BLaER1 treated with 17β-estradiol and CSF1 and Interleukin-3, amounts not matched to agents 10 nM and 100 nM (cell line): ENCODE data around the gene ILDR2.

Experiments used
- H3K27ac ChIP-seq, 11 experiments: shearing (Covaris generic); formaldehyde crosslinking; 2 replicates each; pipeline ENCODE4 v1.8.1; 2022
- H3K27me3 ChIP-seq, 11 experiments: shearing (Covaris generic); formaldehyde crosslinking; 2 replicates each; pipeline ENCODE4 v1.8.1; 2022
- H3K36me3 ChIP-seq, 11 experiments: shearing (Covaris generic); formaldehyde crosslinking; 2 replicates each; pipeline ENCODE4 v1.8.1; 2022
- H3K4me1 ChIP-seq, 10 experiments: shearing (Covaris generic); formaldehyde crosslinking; 2 replicates each; pipeline ENCODE4 v1.8.1; 2022
- H3K4me2 ChIP-seq, 11 experiments: shearing (Covaris generic); formaldehyde crosslinking; 2 replicates each; pipeline ENCODE4 v1.8.1; 2022
- H3K4me3 ChIP-seq, 10 experiments: shearing (Covaris generic); formaldehyde crosslinking; 2 replicates each; pipeline ENCODE4 v1.8.1; 2022
- H3K9ac ChIP-seq, 11 experiments: shearing (Covaris generic); formaldehyde crosslinking; 2 replicates each; pipeline ENCODE4 v1.8.1; 2022
- H3K9me3 ChIP-seq, 11 experiments: shearing (Covaris generic); formaldehyde crosslinking; replicated peaks in 1 of 11; 2 replicates each; pipeline ENCODE4 v1.8.1; 2022
- H4K20me1 ChIP-seq, 11 experiments: shearing (Covaris generic); formaldehyde crosslinking; 2 replicates each; pipeline ENCODE4 v1.8.1; 2022
- Cebpa-rat ChIP-seq, 11 experiments: shearing (Covaris generic); IDR thresholded peaks; 2 replicates each; pipeline ENCODE4 v1.8.1; 2022

Gene ILDR2

DNA sequence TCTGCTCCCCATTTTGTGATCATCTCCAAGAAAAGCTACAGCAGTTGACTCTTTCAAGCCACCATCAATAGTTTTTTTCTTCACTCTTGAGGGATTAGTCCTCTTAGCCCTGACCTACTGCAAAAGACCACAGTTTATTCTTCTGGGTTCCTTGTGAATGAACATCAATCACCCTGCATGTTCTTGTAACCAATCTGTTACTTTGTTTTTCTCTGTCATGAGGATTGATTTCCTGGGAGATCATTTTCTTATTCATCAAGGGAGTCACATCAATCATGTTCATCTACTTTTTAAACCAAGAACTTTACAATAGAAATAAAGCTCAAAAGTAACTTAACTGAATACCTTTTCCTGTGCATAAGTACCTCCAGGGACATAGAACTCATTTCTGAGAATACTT lies 21.8 kb downstream of the ILDR2 start:
- Histone ChIP-seq H3K27ac (no peak overlapping the region), H3K4me3 (no peak overlapping the region), H3K4me1 (peaks cover 0 to 5% (median 0%) of the 10 kb centered on the region in 10 experiments; a peak in 2 of 20 replicates), H3K9me3 (peaks cover 0 to 5% (median 0%) of the 10 kb centered on the region in 11 experiments; a peak in 2 of 22 replicates), H3K36me3 (no peaks in the 10 kb centered on the region), H3K4me2 (no peak overlapping the region), H3K27me3 (no peaks in the 10 kb centered on the region), H4K20me1 (no peaks in the 10 kb centered on the region), H3K9ac (no peak overlapping the region)
- no peak for TF ChIP-seq Cebpa-rat (IDR thresholded peaks at IDR 0.05)

DNA sequence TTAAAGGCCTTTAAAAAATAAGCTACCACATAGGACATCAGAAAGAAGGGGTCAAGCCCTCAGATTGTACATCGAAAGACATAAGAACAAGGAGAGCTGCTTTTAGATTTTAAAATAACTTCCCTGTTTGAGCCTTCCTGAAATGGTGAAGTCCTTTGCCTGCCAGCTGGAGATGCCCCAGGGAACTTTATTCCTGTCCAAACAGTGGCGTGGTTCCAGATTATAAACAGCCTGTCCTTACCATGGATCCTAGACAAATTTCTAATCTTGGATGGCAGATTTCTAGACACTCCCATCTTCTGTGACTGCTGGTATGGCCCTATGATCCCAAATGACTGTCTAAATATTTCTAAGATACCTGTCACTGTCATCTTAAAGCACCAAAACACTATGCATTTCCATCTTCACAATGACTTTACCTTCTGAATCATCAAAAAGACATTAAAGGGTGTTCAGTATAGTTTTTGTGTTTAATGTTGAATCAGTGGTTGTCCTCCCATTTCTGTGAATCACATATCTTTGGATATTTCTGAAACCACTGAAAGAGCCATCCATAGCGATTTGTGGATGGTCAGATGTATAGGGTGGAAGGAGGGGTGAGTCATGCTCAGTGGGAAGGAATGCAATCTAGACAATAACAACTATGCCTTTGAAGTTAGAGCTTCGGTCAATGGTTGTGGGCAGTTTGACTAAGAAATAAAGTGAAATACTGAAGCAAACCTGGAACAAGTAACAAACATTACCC lies 23.2 kb downstream of the ILDR2 start:
- Histone ChIP-seq H3K36me3 (no peaks in the 10 kb centered on the region), H3K4me2 (0 out of 22 replicates have a peak overlapping the region, but pooled peaks of 2 of the 11 experiments have one; percentile 4 to 16), H4K20me1 (no peaks in the 10 kb centered on the region), H3K9me3 (no peaks in the 10 kb centered on the region), H3K4me3 (no peak overlapping the region), H3K4me1 (peaks cover 8 to 16% (median 12%) of the 10 kb centered on the region in 10 experiments; a peak in 18 of 20 replicates), H3K27me3 (peaks cover 0 to 12% (median 0%) of the 10 kb centered on the region in 11 experiments; a peak in 4 of 22 replicates), H3K27ac (no peak overlapping the region), H3K9ac (no peak overlapping the region)
- no peak for TF ChIP-seq Cebpa-rat (IDR thresholded peaks at IDR 0.05)

DNA sequence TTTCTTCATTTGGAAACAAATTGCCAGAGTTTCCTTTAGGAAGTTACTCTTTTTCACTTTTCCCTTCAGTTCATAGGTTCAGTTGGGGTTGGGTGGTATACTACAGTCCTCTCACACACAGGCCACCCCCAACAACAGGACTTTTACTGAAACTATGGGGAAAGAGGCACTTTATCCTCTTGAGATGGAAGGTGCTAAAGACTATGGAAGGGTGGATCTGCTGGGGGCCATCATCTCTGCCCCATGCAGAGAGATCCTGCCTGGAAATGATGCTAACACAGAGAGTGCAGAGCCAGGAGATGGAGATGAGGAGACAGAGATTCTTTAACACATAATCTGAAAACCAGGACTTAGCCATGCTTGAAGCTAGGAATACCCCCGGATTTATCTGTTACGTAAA lies 24.3 kb downstream of the ILDR2 start:
- Histone ChIP-seq H4K20me1 (no peaks in the 10 kb centered on the region), H3K4me2 (no peak overlapping the region), H3K27ac (no peak overlapping the region), H3K27me3 (peaks cover 0 to 19% (median 0%) of the 10 kb centered on the region in 11 experiments; a peak in 4 of 22 replicates), H3K36me3 (no peaks in the 10 kb centered on the region), H3K4me1 (peaks cover 11 to 22% (median 17%) of the 10 kb centered on the region in 10 experiments; a peak in 18 of 20 replicates), H3K9ac (no peak overlapping the region), H3K4me3 (no peak overlapping the region), H3K9me3 (no peaks in the 10 kb centered on the region)
- no peak for TF ChIP-seq Cebpa-rat (IDR thresholded peaks at IDR 0.05)

DNA sequence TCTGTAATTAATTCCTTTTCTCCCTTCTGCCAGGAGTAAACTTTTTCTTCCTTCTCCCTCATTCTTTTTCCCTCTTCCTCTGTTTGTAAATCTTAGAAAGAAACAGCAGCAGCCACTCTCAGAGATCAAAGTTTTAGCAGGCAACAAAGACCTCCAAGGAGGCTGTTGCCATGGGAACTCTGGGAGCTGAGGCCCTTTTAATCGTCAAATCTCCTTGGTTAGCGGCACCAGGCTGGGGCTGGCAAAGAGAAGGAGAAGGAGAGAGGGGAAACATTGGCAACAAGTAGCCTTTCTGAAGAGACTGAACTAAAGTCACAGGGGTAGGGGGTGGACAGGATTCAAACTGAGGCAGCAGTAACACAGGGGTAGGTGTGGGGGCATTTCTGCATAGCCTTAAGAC lies 25.2 kb downstream of the ILDR2 start:
- Histone ChIP-seq H3K27ac (no peak overlapping the region), H3K27me3 (peaks cover 0 to 19% (median 0%) of the 10 kb centered on the region in 11 experiments; a peak in 4 of 22 replicates), H3K4me2 (no peak overlapping the region), H3K9ac (no peak overlapping the region), H4K20me1 (no peaks in the 10 kb centered on the region), H3K4me3 (no peak overlapping the region), H3K9me3 (no peaks in the 10 kb centered on the region), H3K36me3 (no peaks in the 10 kb centered on the region), H3K4me1 (peaks cover 11 to 31% (median 26%) of the 10 kb centered on the region in 10 experiments; a peak in 18 of 20 replicates)
- TF ChIP-seq Cebpa-rat (IDR thresholded peaks at IDR 0.05), result no peak

DNA sequence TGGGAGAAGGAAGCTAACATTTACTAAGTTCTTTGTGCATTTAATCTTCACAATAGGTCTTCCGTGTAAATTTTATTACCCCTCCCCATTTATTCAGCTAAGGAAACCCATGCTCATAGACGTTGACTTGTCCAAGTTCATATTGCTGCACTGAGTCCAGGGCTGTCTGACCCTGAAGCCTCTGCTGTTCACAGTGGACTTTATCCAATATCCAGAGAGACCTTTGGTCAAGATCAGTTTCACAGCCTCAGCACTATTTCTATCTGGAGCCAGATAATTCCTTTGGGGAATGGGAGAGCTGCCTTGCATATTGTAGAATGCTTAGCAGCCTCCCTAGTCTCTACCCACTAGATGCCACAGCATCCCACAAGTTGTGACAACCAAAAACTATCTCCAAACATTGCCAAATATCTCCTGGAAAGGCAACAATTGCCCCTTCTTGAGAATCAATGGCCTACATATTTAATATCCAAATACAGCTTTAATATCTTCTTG lies 26.4 kb downstream of the ILDR2 start:
- no peaks in the 10 kb centered on the region for H3K9me3 ChIP-seq
- no peak overlapping the region for H3K27ac ChIP-seq
- no peak overlapping the region for H3K4me3 ChIP-seq
- no peaks in the 10 kb centered on the region for H3K36me3 ChIP-seq
- TF ChIP-seq Cebpa-rat (IDR thresholded peaks at IDR 0.05), result no peak
- H3K27me3 ChIP-seq, result peaks cover 0 to 19% (median 0%) of the 10 kb centered on the region in 11 experiments; a peak in 4 of 22 replicates
- no peak overlapping the region for H3K9ac ChIP-seq
- peak overlapping the region in 2 of 11 experiments; percentile 71 to 97; a peak in 1 of 22 replicates for H3K4me2 ChIP-seq
- peaks cover 18 to 43% (median 39%) of the 10 kb centered on the region in 10 experiments; a peak in 19 of 20 replicates for H3K4me1 ChIP-seq
- H4K20me1 ChIP-seq, result no peaks in the 10 kb centered on the region

DNA sequence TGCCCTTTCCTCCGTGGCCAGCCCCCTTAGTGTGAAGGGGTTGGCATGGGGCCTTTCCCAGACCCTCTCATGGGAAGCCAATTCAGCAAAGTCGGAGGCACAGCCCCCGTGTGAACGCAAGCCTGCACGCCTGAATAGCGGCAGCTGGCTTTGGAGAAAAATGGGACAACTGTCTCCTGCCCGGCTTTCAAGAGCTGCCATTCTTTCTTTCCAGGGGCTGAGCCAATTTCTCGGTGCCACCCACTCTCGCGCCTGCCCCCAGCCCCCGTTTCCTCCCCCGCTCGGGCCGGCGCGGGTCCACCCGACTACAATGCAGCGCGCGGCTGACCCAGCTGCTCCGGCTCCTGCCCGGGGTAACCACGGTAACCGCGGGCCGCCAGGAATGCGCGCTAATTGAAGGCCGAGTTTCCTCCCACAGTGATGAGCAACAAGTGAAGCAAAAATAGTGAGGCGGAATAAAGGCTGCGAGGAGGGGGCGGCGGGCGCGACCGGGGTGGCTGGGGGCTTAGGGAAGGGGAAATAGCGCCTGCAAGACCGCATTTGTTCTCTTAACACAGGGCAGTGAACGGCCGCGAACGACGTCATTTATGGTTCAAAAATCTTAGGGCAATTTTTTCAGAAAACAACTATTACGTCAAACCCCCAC lies 27.8 kb downstream of the ILDR2 start:
- Histone ChIP-seq H3K4me1 (peaks cover 18 to 46% (median 42%) of the 10 kb centered on the region in 10 experiments; a peak in 19 of 20 replicates), H3K27ac (0 out of 22 replicates have a peak overlapping the region, but pooled peaks of 1 of the 11 experiments have one; percentile 26), H3K36me3 (no peaks in the 10 kb centered on the region), H3K27me3 (peaks cover 0 to 19% (median 0%) of the 10 kb centered on the region in 11 experiments; a peak in 4 of 22 replicates), H3K9ac (peak overlapping the region in 10 of 11 experiments; percentile 1 to 60 (median 40); a peak in 12 of 22 replicates), H3K4me3 (peak overlapping the region; percentile 34 to 66 (median 54); a peak in 19 of 20 replicates), H3K4me2 (peak overlapping the region; percentile 71 to 97 (median 94)), H3K9me3 (no peaks in the 10 kb centered on the region), H4K20me1 (no peaks in the 10 kb centered on the region)
- TF ChIP-seq Cebpa-rat (IDR thresholded peaks at IDR 0.05), result no peak

DNA sequence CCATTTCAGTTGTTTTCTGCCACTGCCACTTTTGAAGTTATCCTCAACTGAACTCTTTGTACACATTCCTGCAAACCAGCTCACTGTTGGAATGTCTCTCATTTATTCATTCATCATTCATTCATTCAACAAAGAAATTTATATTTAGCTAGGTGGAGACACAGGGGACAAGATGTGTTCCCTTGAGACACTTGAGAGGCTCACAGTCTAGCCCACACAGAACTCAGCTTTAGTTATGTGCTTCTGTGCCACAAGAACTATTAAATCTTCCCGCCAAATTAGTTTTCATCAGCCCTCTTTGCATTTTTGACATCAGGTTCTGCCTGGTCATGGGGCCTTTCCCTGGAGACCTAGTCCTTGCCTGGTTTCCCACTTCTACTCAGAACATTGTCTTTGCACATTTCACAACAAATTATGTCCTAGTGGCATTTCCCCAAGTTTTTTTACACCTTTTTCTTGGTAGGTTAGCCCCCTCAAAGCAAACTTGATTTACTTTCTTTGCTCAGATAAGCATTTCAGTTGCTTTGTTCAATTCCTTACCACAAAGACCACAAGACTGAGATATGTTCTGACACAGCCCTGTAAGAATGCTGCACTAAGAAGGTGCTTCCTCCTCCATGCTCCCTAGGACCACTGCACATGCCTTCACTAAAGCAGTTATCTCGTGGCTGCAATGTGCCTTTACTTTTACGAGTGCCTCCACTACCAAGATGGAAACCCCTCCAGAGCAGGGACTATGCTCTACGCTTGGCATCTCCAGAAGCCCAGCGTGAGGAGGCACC lies 31.0 kb downstream of the ILDR2 start:
- H3K4me1 ChIP-seq, result peaks cover 18 to 56% (median 44%) of the 10 kb centered on the region in 10 experiments; a peak in 19 of 20 replicates
- peak overlapping the region in 3 of 11 experiments; percentile 1 to 41 (median 16); a peak in 1 of 22 replicates for H3K27ac ChIP-seq
- H3K9ac ChIP-seq, result no peak overlapping the region
- peaks cover 0 to 19% (median 0%) of the 10 kb centered on the region in 11 experiments; a peak in 4 of 22 replicates for H3K27me3 ChIP-seq
- TF ChIP-seq Cebpa-rat (IDR thresholded peaks at IDR 0.05), result no peak
- H3K4me3 ChIP-seq, result no peak overlapping the region
- no peaks in the 10 kb centered on the region for H3K36me3 ChIP-seq
- no peaks in the 10 kb centered on the region for H4K20me1 ChIP-seq
- H3K4me2 ChIP-seq, result peak overlapping the region in 10 of 11 experiments; percentile 12 to 78 (median 64); a peak in 18 of 22 replicates
- no peaks in the 10 kb centered on the region for H3K9me3 ChIP-seq

DNA sequence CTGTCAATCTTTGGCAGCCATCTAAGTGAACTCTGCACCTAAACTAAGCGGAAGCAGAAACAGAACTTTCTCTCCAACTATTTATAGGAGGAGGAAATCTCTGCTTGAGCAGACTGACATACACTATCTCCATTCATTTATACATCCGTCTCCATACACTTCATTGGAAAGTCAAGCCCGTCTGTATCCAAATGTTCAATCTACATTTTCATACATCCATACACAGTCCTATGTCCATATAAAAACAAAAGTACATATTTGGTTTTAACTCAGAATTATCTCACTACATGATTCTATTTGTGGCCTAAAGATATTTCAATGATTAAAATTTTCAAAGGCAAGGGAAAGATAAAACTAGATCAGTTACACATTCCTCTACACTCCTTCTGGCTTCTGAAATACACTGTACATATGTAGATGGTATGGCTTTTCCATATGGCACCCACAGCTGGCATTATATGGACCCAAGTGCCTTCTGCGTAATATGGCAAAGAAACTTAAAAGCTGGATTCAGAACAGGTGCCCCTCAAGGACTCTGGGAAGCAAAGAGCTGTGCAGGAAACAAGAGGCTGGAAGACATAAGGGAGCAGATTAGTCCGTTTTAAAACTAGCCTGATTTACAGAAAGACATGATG lies 35.5 kb downstream of the ILDR2 start:
- H3K4me1 ChIP-seq, result peaks cover 6 to 25% (median 16%) of the 10 kb centered on the region in 10 experiments; a peak in 19 of 20 replicates

More for the DNA sequence above, 35.5 kb downstream of the ILDR2 start:
- TF ChIP-seq Cebpa-rat (IDR thresholded peaks at IDR 0.05), result no peak
- Histone ChIP-seq H3K9ac (no peak overlapping the region), H3K9me3 (no peaks in the 10 kb centered on the region), H3K27ac (no peak overlapping the region), H4K20me1 (no peaks in the 10 kb centered on the region), H3K27me3 (no peaks in the 10 kb centered on the region), H3K36me3 (no peaks in the 10 kb centered on the region), H3K4me2 (peak overlapping the region in 2 of 11 experiments; percentile 29 to 35; a peak in 5 of 22 replicates), H3K4me3 (no peak overlapping the region)
